ENCODE results near the gene TNFRSF13B.
"Not testable (repeated sequence)": the region's sequence is repeated elsewhere in the genome, so short reads cannot be mapped to it uniquely, and the experiment has no call there.

TNFRSF13B gene

DNA sequence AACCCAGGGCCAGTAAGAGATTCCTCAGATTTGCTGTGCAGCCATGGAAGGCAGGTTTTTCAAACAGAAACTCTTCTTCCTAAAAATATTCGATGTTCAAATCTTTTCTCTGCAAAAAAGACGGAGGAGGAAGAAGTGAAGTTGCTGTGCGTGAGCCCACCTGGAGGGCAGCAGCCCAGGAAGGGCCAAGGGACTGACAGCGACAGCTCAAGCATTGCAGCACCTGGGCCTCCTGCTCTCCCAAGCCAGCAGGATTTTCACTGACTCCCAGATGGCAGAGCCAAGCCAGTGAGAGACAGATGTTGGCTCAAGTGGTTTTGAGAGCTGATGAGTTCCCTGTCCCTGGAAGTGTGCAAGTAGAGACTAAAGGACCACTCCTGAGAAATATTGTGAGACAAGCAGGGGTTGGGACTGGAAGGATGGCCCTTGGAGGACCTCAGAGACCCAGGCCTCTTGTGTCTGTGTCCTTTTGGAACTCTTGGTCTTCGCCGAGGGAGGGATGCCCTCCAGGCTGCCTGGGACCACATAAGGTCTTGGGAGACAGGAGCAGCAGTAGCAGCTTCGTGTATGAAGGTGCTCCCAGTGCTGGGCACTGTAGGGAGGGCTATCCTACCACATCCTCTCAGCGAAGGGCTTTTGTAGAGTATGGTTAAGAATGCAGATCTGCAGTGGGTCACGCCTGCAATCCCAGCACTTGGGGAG lies 29.3 kb upstream of the TNFRSF13B start:
- Histone ChIP-seq H3K36me3 (ENCODE audit: insufficient read depth) (no peaks in the 10 kb centered on the region), H2AFZ (ENCODE audit: low read depth) (no peak overlapping the region), H3K4me2 (no peak overlapping the region), H4K20me1 (ENCODE audit: insufficient read depth) (no peaks in the 10 kb centered on the region), H3K79me2 (ENCODE audit: insufficient read depth, low read depth) (no peaks in the 10 kb centered on the region), H3K4me3 (IDR thresholded peaks at IDR 0.05; ENCODE audit: insufficient read depth, low read depth, low read length) (no peak overlapping the region), H3K4me1 (ENCODE audit: low read depth, poor library complexity, severe bottlenecking) (no peaks in the 10 kb centered on the region), H3K9ac (no peak overlapping the region), H3K27ac (no peak overlapping the region), H3K27me3 (ENCODE audit: insufficient read depth, low read depth) (no peaks in the 10 kb centered on the region)
- TF ChIP-seq, protein P1, sequence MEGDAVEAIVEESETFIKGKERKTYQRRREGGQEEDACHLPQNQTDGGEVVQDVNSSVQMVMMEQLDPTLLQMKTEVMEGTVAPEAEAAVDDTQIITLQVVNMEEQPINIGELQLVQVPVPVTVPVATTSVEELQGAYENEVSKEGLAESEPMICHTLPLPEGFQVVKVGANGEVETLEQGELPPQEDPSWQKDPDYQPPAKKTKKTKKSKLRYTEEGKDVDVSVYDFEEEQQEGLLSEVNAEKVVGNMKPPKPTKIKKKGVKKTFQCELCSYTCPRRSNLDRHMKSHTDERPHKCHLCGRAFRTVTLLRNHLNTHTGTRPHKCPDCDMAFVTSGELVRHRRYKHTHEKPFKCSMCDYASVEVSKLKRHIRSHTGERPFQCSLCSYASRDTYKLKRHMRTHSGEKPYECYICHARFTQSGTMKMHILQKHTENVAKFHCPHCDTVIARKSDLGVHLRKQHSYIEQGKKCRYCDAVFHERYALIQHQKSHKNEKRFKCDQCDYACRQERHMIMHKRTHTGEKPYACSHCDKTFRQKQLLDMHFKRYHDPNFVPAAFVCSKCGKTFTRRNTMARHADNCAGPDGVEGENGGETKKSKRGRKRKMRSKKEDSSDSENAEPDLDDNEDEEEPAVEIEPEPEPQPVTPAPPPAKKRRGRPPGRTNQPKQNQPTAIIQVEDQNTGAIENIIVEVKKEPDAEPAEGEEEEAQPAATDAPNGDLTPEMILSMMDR (conservative IDR thresholded peaks at IDR 0.05; ENCODE audit: low read depth, low read length) = no peak

DNA sequence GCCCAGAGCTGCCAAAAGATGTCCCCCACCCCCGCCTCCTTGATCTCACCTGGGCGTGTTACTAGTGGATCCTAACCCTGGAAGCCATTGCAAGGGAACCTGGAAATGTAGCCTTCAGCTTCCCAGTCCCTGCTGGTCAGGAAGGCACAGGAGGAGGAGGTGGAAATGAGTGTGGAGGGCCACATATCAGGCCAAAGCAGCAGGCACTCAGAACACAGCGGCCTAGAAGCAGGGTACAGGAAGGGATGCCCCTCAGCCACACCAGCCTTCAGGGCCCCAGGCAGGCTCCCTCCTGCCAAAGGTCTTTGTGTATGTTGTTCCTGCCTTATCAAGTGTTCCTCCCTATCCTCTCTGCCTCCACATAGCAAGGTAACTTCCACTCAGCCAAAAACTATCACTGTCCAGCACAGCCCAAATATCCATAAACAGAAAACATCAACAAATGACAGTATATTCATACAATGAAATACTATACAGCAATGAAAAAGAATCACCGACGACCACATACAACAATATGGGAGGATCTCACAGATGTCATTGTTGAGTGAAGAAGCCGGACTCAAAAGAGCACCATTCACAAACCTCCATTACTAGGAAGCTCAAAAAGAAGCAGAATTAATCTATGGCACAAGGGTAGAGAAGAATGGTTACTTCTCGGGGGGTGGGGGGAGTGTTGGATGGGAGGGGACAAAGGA lies 28.2 kb upstream of the TNFRSF13B start:
- H3K4me2 ChIP-seq = no peak overlapping the region
- H2AFZ ChIP-seq (ENCODE audit: low read depth) = no peak overlapping the region
- no peaks in the 10 kb centered on the region for H3K27me3 ChIP-seq (ENCODE audit: insufficient read depth, low read depth)

DNA sequence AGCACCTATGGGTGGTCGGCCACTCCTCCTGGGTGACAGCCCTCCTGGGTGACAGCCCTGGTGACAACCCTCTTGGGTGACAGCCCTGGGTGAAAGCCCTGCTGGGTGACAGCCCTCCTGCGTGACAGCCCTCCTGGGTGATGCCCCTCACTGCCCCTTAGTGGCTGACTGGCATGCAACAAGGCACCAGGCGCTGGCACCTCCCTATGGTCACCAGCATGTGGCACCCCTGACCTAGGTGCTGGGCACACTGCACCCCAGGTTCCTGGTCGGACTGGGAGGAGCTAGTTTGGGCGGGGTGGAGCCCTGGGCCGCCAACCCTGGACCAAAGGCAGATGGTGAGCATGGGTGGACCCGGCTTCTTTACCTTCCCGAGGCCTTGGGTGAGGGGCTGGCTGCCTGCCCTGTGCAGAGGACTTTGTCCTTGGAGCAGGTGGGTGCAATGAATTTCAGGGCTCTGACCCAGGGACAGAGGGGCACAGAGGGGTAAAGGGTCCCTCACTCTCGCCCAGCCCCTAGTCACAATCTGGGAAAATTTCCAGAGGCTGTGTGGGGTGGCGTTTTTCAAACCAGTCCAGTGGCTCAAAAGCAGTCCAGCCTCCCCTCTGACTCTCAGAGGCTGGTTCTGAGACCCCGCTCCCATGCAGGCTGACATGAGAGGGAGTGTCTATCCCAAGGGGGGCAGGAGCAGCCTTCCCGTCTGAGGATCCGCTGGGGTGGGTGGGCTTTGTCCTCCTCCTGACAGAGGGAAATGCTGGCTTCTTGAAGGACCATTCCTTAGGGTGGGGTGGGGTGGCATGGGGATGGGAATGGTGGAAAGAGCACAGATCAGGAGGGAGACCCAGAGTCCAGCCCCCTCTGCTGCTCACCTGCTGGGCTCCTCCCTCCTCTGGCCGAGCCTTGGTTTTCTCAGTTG lies 25.9 kb upstream of the TNFRSF13B start:
- H3K79me2 ChIP-seq (ENCODE audit: insufficient read depth, low read depth) = no peaks in the 10 kb centered on the region
- TF ChIP-seq, protein P1 (conservative IDR thresholded peaks at IDR 0.05; ENCODE audit: low read depth, low read length) = no peak
- no peak overlapping the region for H2AFZ ChIP-seq (ENCODE audit: low read depth)
- H3K27me3 ChIP-seq (ENCODE audit: insufficient read depth, low read depth) = no peaks in the 10 kb centered on the region
- no peaks in the 10 kb centered on the region for H3K36me3 ChIP-seq (ENCODE audit: insufficient read depth)
- no peaks in the 10 kb centered on the region for H3K4me1 ChIP-seq (ENCODE audit: low read depth, poor library complexity, severe bottlenecking)
- H3K9ac ChIP-seq = no peak overlapping the region
- H3K4me2 ChIP-seq = no peak overlapping the region
- H3K4me3 ChIP-seq (IDR thresholded peaks at IDR 0.05; ENCODE audit: insufficient read depth, low read depth, low read length) = no peak overlapping the region
- no peak overlapping the region for H3K27ac ChIP-seq
- no peaks in the 10 kb centered on the region for H4K20me1 ChIP-seq (ENCODE audit: insufficient read depth)

More for the DNA sequence above, 28.2 kb upstream of the TNFRSF13B start:
- Histone ChIP-seq H3K27ac (no peak overlapping the region), H3K9ac (no peak overlapping the region), H3K4me1 (ENCODE audit: low read depth, poor library complexity, severe bottlenecking) (no peaks in the 10 kb centered on the region), H3K4me3 (IDR thresholded peaks at IDR 0.05; ENCODE audit: insufficient read depth, low read depth, low read length) (no peak overlapping the region), H4K20me1 (ENCODE audit: insufficient read depth) (no peaks in the 10 kb centered on the region), H3K36me3 (ENCODE audit: insufficient read depth) (no peaks in the 10 kb centered on the region), H3K79me2 (ENCODE audit: insufficient read depth, low read depth) (no peaks in the 10 kb centered on the region)
- TF ChIP-seq, protein P1 (conservative IDR thresholded peaks at IDR 0.05; ENCODE audit: low read depth, low read length) = no peak

DNA sequence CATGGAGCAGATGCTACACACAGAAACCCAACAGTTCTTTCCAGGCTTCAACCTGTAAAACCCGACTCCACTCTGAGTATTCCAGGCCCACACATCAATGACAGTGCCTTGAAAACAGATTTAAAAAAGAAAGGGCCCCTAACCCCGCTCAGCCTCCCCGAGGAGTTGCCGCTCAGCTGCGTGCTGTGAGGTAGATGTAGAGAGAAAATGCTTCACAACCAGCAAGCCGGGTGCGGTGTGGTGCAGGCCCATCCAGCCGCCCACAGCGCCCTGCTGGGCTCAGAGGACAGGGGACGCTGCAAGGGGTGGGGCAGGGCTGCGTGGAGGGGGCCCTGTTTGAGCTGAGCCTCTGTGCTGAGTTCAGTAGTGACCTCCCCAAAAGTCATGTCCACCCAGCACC lies 24.8 kb upstream of the TNFRSF13B start:
- H3K79me2 ChIP-seq (ENCODE audit: insufficient read depth, low read depth); H3K36me3 ChIP-seq (ENCODE audit: insufficient read depth); H3K4me1 ChIP-seq (ENCODE audit: low read depth, poor library complexity, severe bottlenecking); H3K27me3 ChIP-seq (ENCODE audit: insufficient read depth, low read depth); H3K4me3 ChIP-seq (IDR thresholded peaks at IDR 0.05; ENCODE audit: insufficient read depth, low read depth, low read length); H3K27ac ChIP-seq; H3K9ac ChIP-seq; H4K20me1 ChIP-seq (ENCODE audit: insufficient read depth); H2AFZ ChIP-seq (ENCODE audit: low read depth); H3K4me2 ChIP-seq: not testable (repeated sequence)
